Glutamatergic neuron (in vitro differentiated cells): ENCODE results near the gene ATP6V0A1. TPM values are rescaled to one million over a fixed set of nuclear protein-coding genes. Genes with fewer than 3 reads are reported as not detected.

Experiments
- DNase-seq: peaks from one replicate; pipeline ENCODE4 v3.0.0; 2022
- H3K27ac Mint-ChIP-seq: one replicate; pipeline ENCODE4 v1.8.0; 2020; ENCODE audit warnings: mild to moderate bottlenecking, mixed read lengths, inconsistent platforms; ENCODE audit not compliant: unreplicated experiment
- H3K27me3 Mint-ChIP-seq: one replicate; pipeline ENCODE4 v1.8.0; 2020; ENCODE audit warnings: mild to moderate bottlenecking, moderate library complexity, mixed read lengths, inconsistent platforms; ENCODE audit not compliant: unreplicated experiment
- H3K36me3 Mint-ChIP-seq: one replicate; pipeline ENCODE4 v1.8.0; 2020; ENCODE audit warnings: mild to moderate bottlenecking, mixed read lengths, inconsistent platforms; ENCODE audit not compliant: unreplicated experiment
- H3K4me1 Mint-ChIP-seq: one replicate; pipeline ENCODE4 v1.8.0; 2020; ENCODE audit warnings: mild to moderate bottlenecking, low read depth, mixed read lengths, inconsistent platforms; ENCODE audit not compliant: unreplicated experiment
- H3K4me3 Mint-ChIP-seq: one replicate; pipeline ENCODE4 v1.8.0; 2020; ENCODE audit warnings: mild to moderate bottlenecking, mixed read lengths, inconsistent platforms; ENCODE audit not compliant: unreplicated experiment
- H3K9me3 Mint-ChIP-seq: one replicate; pipeline ENCODE4 v1.8.0; 2020; ENCODE audit warnings: mild to moderate bottlenecking, moderate library complexity, mixed read lengths, inconsistent platforms; ENCODE audit not compliant: unreplicated experiment
- CTCF ChIP-seq: fragments of 200-600 bp; sonication (generic); IDR thresholded peaks from one replicate; pipeline ENCODE4 v1.5.0; 2021; ENCODE audit not compliant: partially characterized antibody, unreplicated experiment
- total RNA-seq: library from RNA; stranded (reverse); fragmentation: NEBNext Ultra II Directional; extraction: Animal tissue kit (Norgen Biotek cat#: 25700); gene quantifications from one replicate; pipeline ENCODE4 v1.2.1, GENCODE V29; 2021; ENCODE audit not compliant: unreplicated experiment

ATP6V0A1 gene
- total RNA-seq, 1 donor from 2014 or later, result 253 TPM

- H3K9me3 Mint-ChIP-seq, result peaks cover 4% of the 10 kb centered on the region
- no peak overlapping the region for H3K4me3 Mint-ChIP-seq
- H3K27ac Mint-ChIP-seq, result peak overlapping the region; percentile 8
- H3K4me1 Mint-ChIP-seq, result peaks cover 34% of the 10 kb centered on the region
- TF ChIP-seq CTCF, result no peak
- peaks cover 3% of the 10 kb centered on the region for H3K27me3 Mint-ChIP-seq
- DNase-seq, result no peak
- H3K36me3 Mint-ChIP-seq, result no peaks in the 10 kb centered on the region
Measured at GRCh38 chr17:42522798-42523278, 64.2 kb downstream of the ATP6V0A1 start.

GRCh38 chr17:42525221-42525620 is 66.5 kb downstream of the ATP6V0A1 start:
- H3K27ac Mint-ChIP-seq, result no peak overlapping the region
- no peak for DNase-seq
- H3K27me3 Mint-ChIP-seq, result peaks cover 3% of the 10 kb centered on the region
- H3K36me3 Mint-ChIP-seq, result no peaks in the 10 kb centered on the region
- H3K9me3 Mint-ChIP-seq, result peaks cover 7% of the 10 kb centered on the region
- no peak for TF ChIP-seq CTCF
- H3K4me1 Mint-ChIP-seq, result peaks cover 16% of the 10 kb centered on the region
- no peak overlapping the region for H3K4me3 Mint-ChIP-seq

DNA sequence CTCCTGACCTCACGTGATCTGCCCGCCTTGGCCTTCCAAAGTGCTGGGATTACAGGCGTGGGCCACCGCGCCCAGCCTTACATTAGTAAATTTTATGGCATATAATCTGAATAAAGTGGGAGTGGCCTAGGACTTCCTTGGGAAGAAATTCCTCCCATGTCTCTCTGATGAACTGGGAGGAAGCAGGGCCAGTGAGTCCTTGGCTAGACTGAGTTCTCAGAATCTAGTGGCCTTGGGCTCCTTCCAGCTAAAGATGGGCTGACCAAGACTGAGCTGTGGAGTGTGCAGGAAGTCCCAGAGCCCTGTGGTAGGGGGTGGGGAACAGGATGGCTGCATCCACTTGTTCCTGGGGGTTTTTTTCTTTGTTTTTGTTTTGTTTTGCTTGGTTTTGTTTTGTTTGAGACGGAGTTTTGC is 67.4 kb downstream of the ATP6V0A1 start:
- H3K36me3 Mint-ChIP-seq, result no peaks in the 10 kb centered on the region
- H3K4me1 Mint-ChIP-seq, result peaks cover 11% of the 10 kb centered on the region
- DNase-seq, result no peak
- H3K9me3 Mint-ChIP-seq, result peaks cover 4% of the 10 kb centered on the region
- no peak for TF ChIP-seq CTCF
- H3K4me3 Mint-ChIP-seq, result no peak overlapping the region
- H3K27ac Mint-ChIP-seq, result no peak overlapping the region
- peaks cover 3% of the 10 kb centered on the region for H3K27me3 Mint-ChIP-seq

- Mint-ChIP-seq H3K4me3 (no peak overlapping the region), H3K4me1 (peaks cover 6% of the 10 kb centered on the region), H3K36me3 (no peaks in the 10 kb centered on the region), H3K27me3 (no peaks in the 10 kb centered on the region), H3K27ac (no peak overlapping the region), H3K9me3 (peaks cover 6% of the 10 kb centered on the region)
- DNase-seq, result no peak
- TF ChIP-seq CTCF, result no peak
Measured at GRCh38 chr17:42527932-42528331, 69.3 kb downstream of the ATP6V0A1 start.

GRCh38 chr17:42529061-42529460 is 70.4 kb downstream of the ATP6V0A1 start:
- H3K27ac Mint-ChIP-seq, result no peak overlapping the region
- no peaks in the 10 kb centered on the region for H3K27me3 Mint-ChIP-seq
- H3K4me3 Mint-ChIP-seq, result no peak overlapping the region
- peaks cover 5% of the 10 kb centered on the region for H3K9me3 Mint-ChIP-seq
- no peaks in the 10 kb centered on the region for H3K36me3 Mint-ChIP-seq
- no peak for DNase-seq
- TF ChIP-seq CTCF, result no peak
- H3K4me1 Mint-ChIP-seq, result peaks cover 10% of the 10 kb centered on the region
